Common myeloid progenitor, CD34-positive (primary cell): ENCODE results near the gene OGT. TPM values are rescaled to one million over a fixed set of nuclear protein-coding genes. Genes with fewer than 3 reads are reported as not detected.
A peak's percentile ranks its signal among the peaks of the same experiment; 100 is the strongest.
"Not testable (repeated sequence)": the region's sequence is repeated elsewhere in the genome, so short reads cannot be mapped to it uniquely, and the experiment has no call there.

Experiments
- CTCF ChIA-PET: fragments of 350-600 bp; sonication (Branson Sonifier 250); formaldehyde crosslinking; loops from one replicate; lab custom pipeline; 2021; ENCODE audit warnings: antibody characterized with exemption; lab: Charles Lee
- POLR2A ChIA-PET: fragments of 350-600 bp; sonication (Branson Sonifier 250); formaldehyde crosslinking; loops from one replicate; lab custom pipeline; 2021; ENCODE audit warnings: antibody characterized with exemption; lab: Charles Lee
- DNase-seq, 3 donors: peaks; one replicate each; pipeline versions ENCODE4 v3.0.0 to v3.0.0-alpha.2; 2013
- H3K27ac ChIP-seq, 2 experiments: 1 replicate in 1 of 2; 2 replicates in 1 of 2; pipeline ENCODE4 v1.7.0; 2013; ENCODE audit warnings: inconsistent platforms in 2 of 2, low read length in 2 of 2, mild to moderate bottlenecking in 2 of 2, low read depth in 1 of 2, moderate library complexity in 1 of 2; ENCODE audit not compliant: severe bottlenecking in 2 of 2, insufficient read depth in 1 of 2, poor library complexity in 1 of 2
- H3K27me3 ChIP-seq, 5 experiments: replicated peaks in 2 of 5; 1 replicate in 3 of 5; 2 replicates in 2 of 5; pipeline versions ENCODE4 v1.6.1 to v1.7.0; 2013; ENCODE audit warnings: low read length in 4 of 5, mild to moderate bottlenecking in 2 of 5, moderate library complexity in 2 of 5, inconsistent platforms in 1 of 5; ENCODE audit not compliant: insufficient read depth in 5 of 5, control insufficient read depth in 4 of 5
- H3K36me3 ChIP-seq, 4 experiments: 1 replicate in 2 of 4; 2 replicates in 2 of 4; pipeline versions ENCODE4 v1.6.1 to v1.7.0; 2013; ENCODE audit warnings: low read length in 3 of 4, control low read depth in 1 of 4, mild to moderate bottlenecking in 1 of 4; ENCODE audit not compliant: control insufficient read depth in 4 of 4, insufficient read depth in 4 of 4
- H3K4me1 ChIP-seq, 4 experiments: 1 replicate in 3 of 4; 2 replicates in 1 of 4; pipeline versions ENCODE4 v1.6.1 to v1.7.1; 2013; ENCODE audit warnings: low read length in 3 of 4, mild to moderate bottlenecking in 3 of 4, control low read depth in 1 of 4, inconsistent platforms in 1 of 4, moderate library complexity in 1 of 4; ENCODE audit not compliant: control insufficient read depth in 4 of 4, insufficient read depth in 4 of 4; ENCODE audit errors: control extremely low read depth in 1 of 4
- H3K4me3 ChIP-seq, 7 experiments: 1 replicate in 4 of 7; 2 replicates in 3 of 7; pipeline versions ENCODE4 v1.5.1 to v1.7.0; 2013; ENCODE audit warnings: mild to moderate bottlenecking in 7 of 7, low read length in 6 of 7, moderate library complexity in 6 of 7, inconsistent platforms in 2 of 7, low read depth in 2 of 7, control low read depth in 1 of 7; ENCODE audit not compliant: insufficient read depth in 4 of 7, control insufficient read depth in 1 of 7; ENCODE audit errors: extremely low read depth in 1 of 7
- H3K9me3 ChIP-seq, 5 experiments: 1 replicate in 4 of 5; 2 replicates in 1 of 5; pipeline versions ENCODE4 v1.6.1 to v1.7.1; 2013; ENCODE audit warnings: low read length in 4 of 5, mild to moderate bottlenecking in 2 of 5, inconsistent platforms in 1 of 5, low read depth in 1 of 5, moderate library complexity in 1 of 5; ENCODE audit not compliant: control insufficient read depth in 4 of 5, insufficient read depth in 2 of 5; ENCODE audit errors: control extremely low read depth in 1 of 5
- WGBS: methylation state at CpG from one replicate; pipeline ENCODE4 v1.1.5; 2013; ENCODE audit not compliant: insufficient coverage; 5-methylcytosine and 5-hydroxymethylcytosine counted together
- polyA plus RNA-seq: library from polyadenylated mRNA; unstranded; fragments of 120-200 nt; gene quantifications from one replicate; pipeline ENCODE4 v1.2.1, GENCODE V29; 2013

OGT gene
- polyA plus RNA-seq, result 384 TPM

DNA sequence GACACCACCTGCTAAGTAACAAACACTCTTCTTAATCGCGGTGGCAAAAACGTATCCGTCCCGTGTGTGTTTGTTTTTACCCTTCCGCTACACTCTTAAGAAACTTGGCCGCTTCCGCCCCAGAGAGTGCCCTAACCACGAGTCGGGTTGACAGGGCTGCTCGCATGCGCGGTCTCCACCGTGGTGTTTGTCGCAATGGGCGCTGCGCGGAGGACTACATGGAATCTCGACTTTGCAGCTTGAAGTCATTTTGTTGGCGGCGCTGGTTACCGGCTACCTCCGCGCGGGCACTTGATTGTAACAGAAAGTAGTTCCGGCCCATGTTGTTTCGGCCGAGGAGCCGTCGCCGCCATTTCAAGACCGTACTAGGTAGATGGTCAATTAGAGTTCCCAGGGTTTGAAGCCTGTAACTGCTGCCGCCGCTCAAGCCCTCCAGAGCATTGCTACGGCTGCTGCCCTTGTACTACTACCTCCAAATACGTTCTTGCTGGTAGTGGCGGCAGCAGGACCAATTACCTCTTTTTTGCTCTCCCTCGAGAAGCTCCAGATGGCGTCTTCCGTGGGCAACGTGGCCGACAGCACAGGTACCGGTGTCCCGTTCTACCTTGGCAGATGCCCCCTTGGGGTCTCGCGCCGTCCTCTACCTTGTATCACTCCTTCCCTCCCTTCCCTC is at the start of gene OGT:
Gene OGT (plus strand): TSS at position 352 of the 673 bp plus-strand sequence. CDS start 196 bp downstream, at position 548.
- Histone ChIP-seq H3K27ac (peak within 1 kb of the TSS; percentile 83 to 94), H3K4me1 (peaks cover 2 to 28% (median 14%) of the 10 kb centered on the region in 4 experiments), H3K4me3 (peak within 1 kb of the TSS; percentile 74 to 98 (median 83)), H3K27me3 (peaks cover 0 to 6% (median 0%) of the 10 kb centered on the region in 5 experiments), H3K36me3 (peaks cover 0 to 4% (median 0%) of the 10 kb centered on the region in 4 experiments), H3K9me3 (peaks cover 0 to 13% (median 0%) of the 10 kb centered on the region in 5 experiments)
- CTCF ChIA-PET, result interaction anchor here (0.9 to 1.4 kb wide), 2 partner anchors 19 to 85 kb away, joined by 3 read pairs; no protein-coding TSS in a partner anchor
- POLR2A ChIA-PET, result interaction anchor here (0.5 kb wide), 1 partner anchor 136 kb away, joined by 6 read pairs; no protein-coding TSS in a partner anchor
- WGBS, result 31% methylated on average over 44 of the region's 47 CpGs
- peak; percentile 98 to 99 (median 99) for DNase-seq

DNA sequence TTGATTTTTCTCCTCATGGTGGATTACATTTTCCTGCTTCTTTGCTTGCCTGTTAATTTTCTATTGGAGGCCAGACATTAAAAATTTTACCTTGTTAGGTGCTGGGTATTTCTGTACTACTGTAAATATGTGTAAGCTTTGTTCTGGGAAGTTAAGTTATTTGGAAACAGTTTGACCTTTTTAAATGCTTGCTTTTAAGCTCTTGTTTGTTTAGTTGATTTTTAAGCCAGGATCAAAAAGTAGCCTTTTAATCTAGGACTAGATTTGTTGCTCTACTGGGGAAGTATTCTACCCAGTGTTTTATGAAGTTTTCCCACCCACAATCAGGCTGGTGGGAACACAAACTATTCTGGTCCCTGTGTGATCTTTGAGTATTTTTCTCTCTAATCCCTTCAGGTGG is 45.1 kb upstream of the OGT start:
- Histone ChIP-seq H3K27ac (no peak overlapping the region), H3K4me1 (peaks cover 0 to 7% (median 3%) of the 10 kb centered on the region in 4 experiments), H3K27me3 (no peaks in the 10 kb centered on the region), H3K36me3 (peaks cover 0 to 2% (median 0%) of the 10 kb centered on the region in 4 experiments), H3K4me3 (no peak overlapping the region), H3K9me3 (no peaks in the 10 kb centered on the region)
- no peak for DNase-seq
- CTCF ChIA-PET, result interaction anchor here (0.9 kb wide), 1 partner anchor 68 kb away, joined by 3 read pairs; no protein-coding TSS in a partner anchor
- POLR2A ChIA-PET, result no interaction called here

DNA sequence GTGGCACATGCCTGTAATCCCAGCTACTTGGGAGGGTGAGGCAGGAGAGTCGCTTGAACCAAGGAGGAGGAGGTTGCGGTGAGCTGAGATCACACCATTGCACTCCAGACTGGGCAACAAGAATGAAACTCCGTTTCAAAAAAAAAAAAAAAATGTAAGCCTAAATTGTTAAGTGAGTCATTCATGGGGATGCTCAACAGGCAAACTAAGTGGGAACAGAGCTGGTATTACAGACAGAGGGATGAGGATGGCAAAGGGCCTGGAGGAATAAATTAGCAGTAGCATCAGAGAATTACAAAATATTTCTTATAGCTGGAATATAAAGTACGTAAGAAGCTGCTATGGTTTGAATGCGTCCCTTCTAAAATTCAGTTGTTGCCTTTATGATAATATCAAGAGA is 43.4 kb upstream of the OGT start:
- Histone ChIP-seq H3K36me3 (peaks cover 0 to 2% (median 0%) of the 10 kb centered on the region in 4 experiments), H3K4me3 (no peak overlapping the region), H3K27me3 (no peaks in the 10 kb centered on the region), H3K27ac (no peak overlapping the region), H3K9me3 (no peaks in the 10 kb centered on the region), H3K4me1 (peaks cover 0 to 9% (median 3%) of the 10 kb centered on the region in 4 experiments)
- no peak for DNase-seq
- POLR2A ChIA-PET, result interaction anchor here (0.6 kb wide), 1 partner anchor 121 kb away, joined by 3 read pairs; no protein-coding TSS in a partner anchor
- 89% methylated on average over 1 of the region's 5 CpGs for WGBS
- CTCF ChIA-PET, result no interaction called here

DNA sequence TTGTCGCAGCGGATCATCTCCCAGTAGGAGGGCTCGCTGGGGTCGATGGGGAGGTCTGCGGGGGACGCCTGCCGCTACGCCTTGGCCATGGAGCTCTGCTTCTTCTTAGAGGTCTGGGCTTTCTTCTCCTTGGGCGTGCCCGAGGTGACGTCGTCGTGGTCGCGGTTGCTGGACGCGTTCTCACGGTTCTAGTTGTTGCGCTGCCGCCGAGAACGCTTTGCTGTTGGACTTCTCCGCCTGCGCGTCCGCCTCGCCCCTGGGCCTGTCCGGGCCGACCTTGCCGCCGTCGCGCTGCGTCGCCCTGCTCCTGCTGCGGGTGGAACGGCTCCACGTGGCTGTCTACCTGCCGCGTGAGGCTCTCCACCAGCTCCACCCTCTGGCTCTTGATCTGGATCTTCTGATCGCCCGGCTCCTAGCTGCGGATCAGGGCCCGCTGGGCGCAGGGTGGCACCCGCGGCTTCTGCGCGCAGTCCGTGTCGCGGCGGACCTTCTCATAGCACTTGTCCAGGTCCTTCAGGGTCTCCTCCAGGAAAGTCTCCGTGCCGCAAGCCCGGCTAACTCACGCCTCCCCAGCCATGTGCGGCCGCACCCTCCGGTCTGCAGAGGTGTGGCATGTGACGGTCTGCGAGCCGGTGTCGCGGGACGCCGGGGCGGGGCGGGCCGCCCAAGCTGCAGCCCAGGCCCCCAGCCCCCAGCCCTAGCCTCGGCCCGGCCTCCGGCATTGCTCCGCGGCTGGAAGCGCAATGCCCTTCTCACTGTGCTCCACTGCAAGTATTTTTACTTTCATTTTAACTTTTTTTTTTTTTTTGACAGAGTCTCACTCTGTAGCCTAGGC is 40.5 kb upstream of the OGT start:
- H3K27ac ChIP-seq, result no peak overlapping the region
- POLR2A ChIA-PET, result no interaction called here
- no peaks in the 10 kb centered on the region for H3K9me3 ChIP-seq
- DNase-seq, result peak; percentile 33 to 64 (median 55)
- H3K36me3 ChIP-seq, result no peaks in the 10 kb centered on the region
- CTCF ChIA-PET, result no interaction called here
- peaks cover 0 to 9% (median 3%) of the 10 kb centered on the region in 4 experiments for H3K4me1 ChIP-seq
- H3K4me3 ChIP-seq, result peak overlapping the region; percentile 38 to 78 (median 56)
- no peaks in the 10 kb centered on the region for H3K27me3 ChIP-seq
- 42% methylated on average over 76 of the region's 76 CpGs for WGBS

DNA sequence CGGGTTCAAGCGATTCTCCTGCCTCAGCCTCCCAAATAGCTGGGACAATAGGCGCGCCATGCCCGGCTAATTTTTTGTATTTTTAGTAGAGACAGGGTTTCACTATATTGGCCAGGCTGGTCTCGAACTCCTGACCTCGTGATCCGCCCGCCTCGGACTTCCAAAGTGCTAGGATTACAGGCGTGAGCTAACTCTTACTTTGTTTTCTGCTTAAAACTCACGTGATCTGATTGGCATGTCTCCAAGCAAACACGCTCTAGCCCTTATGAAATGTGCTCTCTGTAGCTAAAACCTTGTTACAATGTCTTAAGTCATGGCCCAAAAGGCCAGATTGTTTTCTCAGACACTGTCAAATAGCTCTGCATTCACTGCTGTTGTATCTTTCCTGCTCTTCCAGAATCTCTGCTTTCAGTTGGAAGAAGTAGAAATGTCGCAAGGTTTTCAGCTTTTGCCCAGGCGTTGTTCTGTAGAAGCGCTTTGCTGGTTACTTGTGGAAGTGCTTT is 39.7 kb upstream of the OGT start:
- Histone ChIP-seq H3K27ac (no peak overlapping the region), H3K36me3 (no peaks in the 10 kb centered on the region), H3K27me3 (no peaks in the 10 kb centered on the region), H3K9me3 (no peaks in the 10 kb centered on the region), H3K4me1 (peaks cover 0 to 9% (median 3%) of the 10 kb centered on the region in 4 experiments), H3K4me3 (peak overlapping the region in 3 of 7 experiments; percentile 56 to 78 (median 72))
- ChIA-PET POLR2A (no interaction called here), CTCF (no interaction called here)
- peak in 2 of 3 donors; percentile 31 for DNase-seq
- 75% methylated on average over 12 of the region's 16 CpGs for whole genome bisulfite sequencing

DNA sequence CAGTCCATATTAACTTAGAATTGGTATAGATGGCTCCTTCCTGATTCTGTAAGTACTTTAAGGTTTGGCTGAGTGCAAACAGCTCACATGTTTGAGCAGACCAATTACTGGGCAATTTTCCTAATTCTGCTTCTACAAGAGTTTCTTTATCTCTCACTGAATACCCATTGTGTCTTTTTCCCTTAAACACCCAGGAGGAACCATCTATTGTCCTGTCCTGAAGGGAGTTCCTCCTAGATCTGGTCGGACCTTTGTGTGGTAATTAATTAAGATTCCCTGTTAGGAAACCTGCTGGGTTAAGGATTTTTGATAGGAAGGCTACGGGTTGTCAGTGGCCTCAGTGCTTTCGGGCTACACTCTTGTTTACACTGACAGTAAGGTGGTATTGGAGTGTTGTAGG is 36.9 kb upstream of the OGT start:
- POLR2A ChIA-PET, result not testable (repeated sequence)

More for the DNA sequence above, 36.9 kb upstream of the OGT start:
- WGBS, result 92% methylated on average over 2 of the region's 3 CpGs
- DNase-seq, H3K4me3 ChIP-seq, H3K27me3 ChIP-seq, CTCF ChIA-PET, H3K9me3 ChIP-seq, H3K36me3 ChIP-seq, H3K4me1 ChIP-seq, H3K27ac ChIP-seq: not testable (repeated sequence)
